Ureter (tissue), 1 donor: Measurements from ENCODE around the gene SMYD2. TPM values are rescaled to one million over a fixed set of nuclear protein-coding genes. Genes with fewer than 3 reads are reported as not detected.

ENCODE experiments used
- DNase-seq: peaks from one replicate; pipeline ENCODE4 v3.0.0-alpha.2; 2020; ENCODE audit warnings: low spot score
- total RNA-seq: library from RNA; stranded (reverse); gene quantifications from one replicate; pipeline ENCODE4 v1.2.4, GENCODE V29; 2023
- donor health status: DM: yes; HTN: yes; CAD: no.

Gene SMYD2
- total RNA-seq, 1 donor from 2014 or later: 48.8 TPM

GRCh38 chr1:214328770-214329469, 48.0 kb downstream of the SMYD2 start:
- peak; percentile 88 for DNase-seq

GRCh38 chr1:214329470-214330220, 48.7 kb downstream of the SMYD2 start:
- no peak for DNase-seq

- no peak for DNase-seq
Observed at GRCh38 chr1:214330222-214330621, 49.3 kb downstream of the SMYD2 start.

GRCh38 chr1:214330715-214331114, 49.8 kb downstream of the SMYD2 start:
- DNase-seq: no peak

GRCh38 chr1:214331180-214331579, 50.2 kb downstream of the SMYD2 start:
- DNase-seq: no peak

- peak; percentile 55 for DNase-seq
Observed at GRCh38 chr1:214331827-214332423, 51.0 kb downstream of the SMYD2 start.

- peak; percentile 57 for DNase-seq
Observed at GRCh38 chr1:214332946-214333798, 52.2 kb downstream of the SMYD2 start.

GRCh38 chr1:214335567-214335966, 54.6 kb downstream of the SMYD2 start:
- no peak for DNase-seq

GRCh38 chr1:214337015-214337414, 56.1 kb downstream of the SMYD2 start:
- no peak for DNase-seq

- no peak for DNase-seq
Observed at GRCh38 chr1:214337511-214337910, 56.6 kb downstream of the SMYD2 start.

GRCh38 chr1:214338212-214338611, 57.3 kb downstream of the SMYD2 start:
- DNase-seq: no peak

- no peak for DNase-seq
Observed at GRCh38 chr1:214341459-214341858, 60.5 kb downstream of the SMYD2 start.

GRCh38 chr1:214341932-214342331, 61.0 kb downstream of the SMYD2 start:
- no peak for DNase-seq

- DNase-seq: no peak
Observed at GRCh38 chr1:214342525-214342924, 61.6 kb downstream of the SMYD2 start.

GRCh38 chr1:214344897-214345296, 63.9 kb downstream of the SMYD2 start:
- no peak for DNase-seq

- DNase-seq: no peak
Observed at GRCh38 chr1:214349008-214349407, 68.0 kb downstream of the SMYD2 start.

GRCh38 chr1:214349781-214350180, 68.8 kb downstream of the SMYD2 start:
- no peak for DNase-seq

- no peak for DNase-seq
Observed at GRCh38 chr1:214351551-214352277, 70.8 kb downstream of the SMYD2 start.

- no peak for DNase-seq
Observed at GRCh38 chr1:214352838-214353237, 71.9 kb downstream of the SMYD2 start.

GRCh38 chr1:214354440-214355148, 73.6 kb downstream of the SMYD2 start:
- DNase-seq: no peak

- no peak for DNase-seq
Observed at GRCh38 chr1:214360116-214360515, 79.2 kb downstream of the SMYD2 start.
